C1 segment of cervical spinal cord (tissue), 14 donors: ENCODE data around the gene PPP2R2D.

Experiments
- DNase-seq, 14 donors: peaks; one replicate each; lab custom pipeline; 2025; lab: John Stamatoyannopoulos, UW

The PPP2R2D gene

GRCh38 chr10:131998050-131998844, 97.4 kb downstream of the PPP2R2D start:
- peak in 1 of 14 donors; percentile 17 for DNase-seq

GRCh38 chr10:131998845-131999681, 98.3 kb downstream of the PPP2R2D start:
- DNase-seq = no peak

GRCh38 chr10:132001238-132001972, 100.6 kb downstream of the PPP2R2D start:
- no peak for DNase-seq

GRCh38 chr10:132002004-132002403, 101.2 kb downstream of the PPP2R2D start:
- DNase-seq = no peak

GRCh38 chr10:132003282-132003924, 102.6 kb downstream of the PPP2R2D start:
- DNase-seq = no peak

GRCh38 chr10:132004052-132004451, 103.2 kb downstream of the PPP2R2D start:
- no peak for DNase-seq

DNA sequence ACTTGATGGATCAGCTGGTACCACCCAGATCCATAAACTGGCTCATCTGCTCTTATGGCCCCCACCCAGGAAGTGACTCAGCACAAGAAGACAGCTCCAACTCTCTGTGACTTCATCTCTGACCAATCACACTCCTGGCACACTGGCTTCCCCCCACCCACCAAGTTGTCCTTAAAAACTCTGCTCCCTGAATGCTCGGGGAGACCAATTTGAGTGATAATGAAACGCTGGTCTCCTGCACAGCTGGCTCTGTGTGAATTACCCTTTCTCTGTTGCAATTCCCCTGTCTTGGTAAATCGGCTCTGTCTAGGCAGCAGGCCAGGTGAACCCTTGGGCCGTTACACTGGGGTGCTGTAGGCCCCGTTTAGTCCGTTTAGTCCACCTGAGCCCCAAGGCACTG, 104.3 kb downstream of the PPP2R2D start:
- no peak for DNase-seq

- no peak for DNase-seq
These were observed 106.2 kb downstream of the PPP2R2D start for GRCh38 chr10:132006966-132007365.

DNA sequence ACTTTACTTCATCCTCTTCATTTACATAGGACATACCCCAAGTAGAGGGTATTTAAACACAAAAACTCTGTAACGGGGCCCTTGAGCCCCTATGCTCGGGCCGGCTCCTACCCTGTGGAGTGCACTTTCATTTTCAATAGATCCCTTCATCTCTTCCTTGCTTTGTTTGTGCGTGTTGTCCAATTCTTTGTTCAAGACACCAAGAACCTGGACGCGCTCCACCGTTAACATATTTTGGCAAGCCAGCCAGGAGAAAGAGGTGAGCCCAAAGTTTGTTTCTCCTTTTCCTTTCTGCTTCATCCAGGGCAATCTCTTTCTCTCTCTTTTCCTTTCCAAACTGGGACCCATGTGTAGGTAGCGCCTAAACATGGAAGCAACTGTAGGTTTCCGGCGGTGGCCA, 106.9 kb downstream of the PPP2R2D start:
- DNase-seq = no peak
